ENCODE data around the gene CHIC2. TPM values are rescaled to one million over a fixed set of nuclear protein-coding genes. Genes with fewer than 3 reads are reported as not detected.
"Not testable (repeated sequence)": the region's sequence is repeated elsewhere in the genome, so short reads cannot be mapped to it uniquely, and the experiment has no call there.

The CHIC2 gene
- total RNA-seq, result 10 to 100 TPM; 22.6 to 27.5 (median 22.9) TPM
- long read RNA-seq, donor 1, transcript CHIC2-201 (6 exons, 1,194 nt), result major isoform, 31 of 35 reads
- long read RNA-seq, donor 1, partial matches to known transcripts, result 0 of 35 reads
- long read RNA-seq, donor 1, other reads (novel, unspliced or antisense), result 2 of 35 reads
- long read RNA-seq, donor 2, transcript CHIC2-201 (6 exons, 1,194 nt), result major isoform, 25 of 36 reads
- long read RNA-seq, donor 2, partial matches to known transcripts, result 1 of 36 reads
- long read RNA-seq, donor 2, other reads (novel, unspliced or antisense), result 7 of 36 reads

GRCh38 chr4:54064317-54065111 is at the start of gene CHIC2:
TSS of gene CHIC2 (minus strand) at chr4:54064605. CDS start at chr4:54064300, 305 bp downstream.
- Histone ChIP-seq H3K4me1 (ENCODE audit: low read depth) (peaks cover 26% of the 10 kb centered on the region), H3K9me3 (no peaks in the 10 kb centered on the region), H3K4me3 (peak within 1 kb of the TSS; percentile 99), H3K36me3 (ENCODE audit: low read depth) (no peaks in the 10 kb centered on the region)
- DNase-seq, result peak; percentile 97 to 98 (median 98)
- intact Hi-C loops (cut with DNase I, micrococcal nuclease), result no loop called here
- no peak for TF ChIP-seq CTCF (IDR thresholded peaks at IDR 0.05)
- peak; percentile 93 for ATAC-seq

- ATAC-seq; intact Hi-C loops (cut with DNase I, micrococcal nuclease); H3K36me3 ChIP-seq (ENCODE audit: low read depth); H3K9me3 ChIP-seq; DNase-seq; H3K4me3 ChIP-seq: not testable (repeated sequence)
- H3K4me1 ChIP-seq (ENCODE audit: low read depth), result peaks cover 11% of the 10 kb centered on the region
Observed at GRCh38 chr4:54113206-54113605, 48.8 kb upstream of the CHIC2 start.

GRCh38 chr4:54110019-54110416 is 45.6 kb upstream of the CHIC2 start:
- no peaks in the 10 kb centered on the region for H3K9me3 ChIP-seq
- H3K4me1 ChIP-seq (ENCODE audit: low read depth), result peaks cover 12% of the 10 kb centered on the region
- no peaks in the 10 kb centered on the region for H3K36me3 ChIP-seq (ENCODE audit: low read depth)
- DNase-seq (no peak), ATAC-seq (no peak)
- intact Hi-C loops (cut with DNase I, micrococcal nuclease), result no loop called here
- TF ChIP-seq CTCF (IDR thresholded peaks at IDR 0.05), result no peak
- H3K4me3 ChIP-seq, result no peak overlapping the region

GRCh38 chr4:54109241-54110018 is 45.0 kb upstream of the CHIC2 start:
- TF ChIP-seq CTCF (IDR thresholded peaks at IDR 0.05), result no peak
- no peaks in the 10 kb centered on the region for H3K9me3 ChIP-seq
- H3K4me1 ChIP-seq (ENCODE audit: low read depth), result peaks cover 12% of the 10 kb centered on the region
- intact Hi-C loops (cut with DNase I, micrococcal nuclease), result no loop called here
- H3K36me3 ChIP-seq (ENCODE audit: low read depth), result no peaks in the 10 kb centered on the region
- peak; percentile 21 for ATAC-seq
- H3K4me3 ChIP-seq, result no peak overlapping the region
- DNase-seq, result peak in 1 of 3 donors; percentile 33

GRCh38 chr4:54107951-54108748 is 43.7 kb upstream of the CHIC2 start:
- DNase-seq, result no peak
- Histone ChIP-seq H3K36me3 (ENCODE audit: low read depth) (no peaks in the 10 kb centered on the region), H3K9me3 (no peaks in the 10 kb centered on the region), H3K4me1 (ENCODE audit: low read depth) (peaks cover 12% of the 10 kb centered on the region), H3K4me3 (no peak overlapping the region)
- no peak for TF ChIP-seq CTCF (IDR thresholded peaks at IDR 0.05)
- no peak for ATAC-seq
- intact Hi-C loops (cut with DNase I, micrococcal nuclease), result no loop called here
